ENCODE results near the gene OPHN1. TPM values are rescaled to one million over a fixed set of nuclear protein-coding genes. Genes with fewer than 3 reads are reported as not detected.

The OPHN1 gene
- total RNA-seq, 1 donor from 2014 or later = 3.7 TPM

DNA sequence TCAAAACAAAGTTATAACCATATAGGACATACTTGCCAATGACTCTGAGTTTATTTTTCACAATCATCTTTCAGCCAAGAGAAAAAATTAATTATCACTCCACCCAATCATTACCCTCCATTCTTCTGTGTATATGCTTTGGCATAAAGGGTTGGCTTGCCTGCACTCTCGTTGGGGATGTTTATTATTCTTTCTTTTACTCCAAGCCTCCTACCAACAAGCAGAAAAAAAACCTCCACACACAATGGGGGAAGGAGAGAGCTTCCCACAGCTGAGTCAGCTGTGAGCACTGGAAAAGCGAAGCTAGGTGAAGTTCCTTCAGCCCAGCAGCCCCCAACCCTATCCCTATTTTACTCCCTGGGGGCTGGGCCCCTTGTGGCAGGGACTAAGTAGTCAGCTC is 1.5 kb downstream of the OPHN1 start:
- no peaks in the 10 kb centered on the region for H3K36me3 ChIP-seq (ENCODE audit: insufficient read depth, low read length)
- no peaks in the 10 kb centered on the region for H3K9me3 Mint-ChIP-seq (ENCODE audit: unreplicated experiment)
- no peaks in the 10 kb centered on the region for H3K27me3 Mint-ChIP-seq (ENCODE audit: low read depth, unreplicated experiment)
- no peak for FAIRE-seq
- H3K4me1 Mint-ChIP-seq (ENCODE audit: low read depth, unreplicated experiment) = peaks cover 14% of the 10 kb centered on the region
- no peak for DNase-seq (ENCODE audit: low read depth)
- no peak overlapping the region for H3K27ac Mint-ChIP-seq (ENCODE audit: unreplicated experiment)
- TF ChIP-seq, protein P1, sequence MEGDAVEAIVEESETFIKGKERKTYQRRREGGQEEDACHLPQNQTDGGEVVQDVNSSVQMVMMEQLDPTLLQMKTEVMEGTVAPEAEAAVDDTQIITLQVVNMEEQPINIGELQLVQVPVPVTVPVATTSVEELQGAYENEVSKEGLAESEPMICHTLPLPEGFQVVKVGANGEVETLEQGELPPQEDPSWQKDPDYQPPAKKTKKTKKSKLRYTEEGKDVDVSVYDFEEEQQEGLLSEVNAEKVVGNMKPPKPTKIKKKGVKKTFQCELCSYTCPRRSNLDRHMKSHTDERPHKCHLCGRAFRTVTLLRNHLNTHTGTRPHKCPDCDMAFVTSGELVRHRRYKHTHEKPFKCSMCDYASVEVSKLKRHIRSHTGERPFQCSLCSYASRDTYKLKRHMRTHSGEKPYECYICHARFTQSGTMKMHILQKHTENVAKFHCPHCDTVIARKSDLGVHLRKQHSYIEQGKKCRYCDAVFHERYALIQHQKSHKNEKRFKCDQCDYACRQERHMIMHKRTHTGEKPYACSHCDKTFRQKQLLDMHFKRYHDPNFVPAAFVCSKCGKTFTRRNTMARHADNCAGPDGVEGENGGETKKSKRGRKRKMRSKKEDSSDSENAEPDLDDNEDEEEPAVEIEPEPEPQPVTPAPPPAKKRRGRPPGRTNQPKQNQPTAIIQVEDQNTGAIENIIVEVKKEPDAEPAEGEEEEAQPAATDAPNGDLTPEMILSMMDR (IDR thresholded peaks at IDR 0.05; ENCODE audit: insufficient read depth, low read depth, low read length) = no peak
- TF ChIP-seq EZH2 (IDR thresholded peaks at IDR 0.05; ENCODE audit: insufficient read depth, low read length) = no peak
- H3K27me3 ChIP-seq (ENCODE audit: insufficient read depth, low read length) = no peaks in the 10 kb centered on the region
- no peaks in the 10 kb centered on the region for H4K20me1 ChIP-seq (ENCODE audit: insufficient read depth, low read length)
- H2AFZ ChIP-seq (ENCODE audit: low read depth, low read length) = no peak overlapping the region
- peak overlapping the region; percentile 85 for H3K9ac ChIP-seq (ENCODE audit: low read length)
- H3K4me3 ChIP-seq (ENCODE audit: insufficient read depth, low read depth, low read length) = peak overlapping the region; percentile 81
- peak overlapping the region; percentile 93 for H3K4me3 Mint-ChIP-seq (ENCODE audit: unreplicated experiment)
- no peaks in the 10 kb centered on the region for H3K36me3 Mint-ChIP-seq (ENCODE audit: low read depth, unreplicated experiment)
- no peak overlapping the region for H3K27ac ChIP-seq (ENCODE audit: low read depth, low read length)
- no peaks in the 10 kb centered on the region for H3K79me2 ChIP-seq (ENCODE audit: insufficient read depth, low read length)
- H3K4me2 ChIP-seq (ENCODE audit: low read length) = peak overlapping the region; percentile 96
- peaks cover 17% of the 10 kb centered on the region for H3K4me1 ChIP-seq (ENCODE audit: insufficient read depth, low read length)
- no peaks in the 10 kb centered on the region for H3K9me3 ChIP-seq (ENCODE audit: insufficient read depth, low read depth, low read length)

GRCh38 chrX:68429216-68429615 is 4.1 kb downstream of the OPHN1 start:
- Histone ChIP-seq H3K9ac (ENCODE audit: low read length) (peak overlapping the region; percentile 4), H3K36me3 (ENCODE audit: insufficient read depth, low read length) (no peaks in the 10 kb centered on the region), H3K27ac (ENCODE audit: low read depth, low read length) (peak overlapping the region; percentile 64), H2AFZ (ENCODE audit: low read depth, low read length) (no peak overlapping the region), H4K20me1 (ENCODE audit: insufficient read depth, low read length) (no peaks in the 10 kb centered on the region), H3K4me1 (ENCODE audit: insufficient read depth, low read length) (peaks cover 17% of the 10 kb centered on the region), H3K9me3 (ENCODE audit: insufficient read depth, low read depth, low read length) (no peaks in the 10 kb centered on the region), H3K4me3 (ENCODE audit: insufficient read depth, low read depth, low read length) (no peak overlapping the region), H3K4me2 (ENCODE audit: low read length) (peak overlapping the region; percentile 13), H3K79me2 (ENCODE audit: insufficient read depth, low read length) (no peaks in the 10 kb centered on the region), H3K27me3 (ENCODE audit: insufficient read depth, low read length) (no peaks in the 10 kb centered on the region)
- no peak overlapping the region for H3K27ac Mint-ChIP-seq (ENCODE audit: unreplicated experiment)
- H3K27me3 Mint-ChIP-seq (ENCODE audit: low read depth, unreplicated experiment) = no peaks in the 10 kb centered on the region
- TF ChIP-seq, protein P1 (IDR thresholded peaks at IDR 0.05; ENCODE audit: insufficient read depth, low read depth, low read length) = no peak
- no peak for TF ChIP-seq EZH2 (IDR thresholded peaks at IDR 0.05; ENCODE audit: insufficient read depth, low read length)
- no peaks in the 10 kb centered on the region for H3K36me3 Mint-ChIP-seq (ENCODE audit: low read depth, unreplicated experiment)
- peak; percentile 43 for DNase-seq (ENCODE audit: low read depth)
- H3K9me3 Mint-ChIP-seq (ENCODE audit: unreplicated experiment) = no peaks in the 10 kb centered on the region
- FAIRE-seq = no peak
- peaks cover 14% of the 10 kb centered on the region for H3K4me1 Mint-ChIP-seq (ENCODE audit: low read depth, unreplicated experiment)
- H3K4me3 Mint-ChIP-seq (ENCODE audit: unreplicated experiment) = no peak overlapping the region

- peak overlapping the region; percentile 64 for H3K27ac ChIP-seq (ENCODE audit: low read depth, low read length)
- no peaks in the 10 kb centered on the region for H3K36me3 ChIP-seq (ENCODE audit: insufficient read depth, low read length)
- peaks cover 14% of the 10 kb centered on the region for H3K4me1 Mint-ChIP-seq (ENCODE audit: low read depth, unreplicated experiment)
- H3K9me3 ChIP-seq (ENCODE audit: insufficient read depth, low read depth, low read length) = no peaks in the 10 kb centered on the region
- TF ChIP-seq, protein P1 (IDR thresholded peaks at IDR 0.05; ENCODE audit: insufficient read depth, low read depth, low read length) = no peak
- TF ChIP-seq EZH2 (IDR thresholded peaks at IDR 0.05; ENCODE audit: insufficient read depth, low read length) = no peak
- H3K4me3 Mint-ChIP-seq (ENCODE audit: unreplicated experiment) = no peak overlapping the region
- no peaks in the 10 kb centered on the region for H3K79me2 ChIP-seq (ENCODE audit: insufficient read depth, low read length)
- H2AFZ ChIP-seq (ENCODE audit: low read depth, low read length) = no peak overlapping the region
- no peaks in the 10 kb centered on the region for H3K27me3 ChIP-seq (ENCODE audit: insufficient read depth, low read length)
- peak; percentile 96 for FAIRE-seq
- no peaks in the 10 kb centered on the region for H3K27me3 Mint-ChIP-seq (ENCODE audit: low read depth, unreplicated experiment)
- no peaks in the 10 kb centered on the region for H3K9me3 Mint-ChIP-seq (ENCODE audit: unreplicated experiment)
- peak overlapping the region; percentile 4 for H3K9ac ChIP-seq (ENCODE audit: low read length)
- H3K4me2 ChIP-seq (ENCODE audit: low read length) = peak overlapping the region; percentile 13
- no peaks in the 10 kb centered on the region for H3K36me3 Mint-ChIP-seq (ENCODE audit: low read depth, unreplicated experiment)
- H4K20me1 ChIP-seq (ENCODE audit: insufficient read depth, low read length) = no peaks in the 10 kb centered on the region
- no peak overlapping the region for H3K27ac Mint-ChIP-seq (ENCODE audit: unreplicated experiment)
- no peak overlapping the region for H3K4me3 ChIP-seq (ENCODE audit: insufficient read depth, low read depth, low read length)
- peaks cover 17% of the 10 kb centered on the region for H3K4me1 ChIP-seq (ENCODE audit: insufficient read depth, low read length)
- DNase-seq (ENCODE audit: low read depth) = peak; percentile 81
These were observed 4.9 kb downstream of the OPHN1 start for GRCh38 chrX:68428431-68428830.
